ENCODE data around the gene HAUS7. TPM values are rescaled to one million over a fixed set of nuclear protein-coding genes. Genes with fewer than 3 reads are reported as not detected.

Gene HAUS7
- total RNA-seq, 1 donor from 2014 or later: 27.7 TPM

DNA sequence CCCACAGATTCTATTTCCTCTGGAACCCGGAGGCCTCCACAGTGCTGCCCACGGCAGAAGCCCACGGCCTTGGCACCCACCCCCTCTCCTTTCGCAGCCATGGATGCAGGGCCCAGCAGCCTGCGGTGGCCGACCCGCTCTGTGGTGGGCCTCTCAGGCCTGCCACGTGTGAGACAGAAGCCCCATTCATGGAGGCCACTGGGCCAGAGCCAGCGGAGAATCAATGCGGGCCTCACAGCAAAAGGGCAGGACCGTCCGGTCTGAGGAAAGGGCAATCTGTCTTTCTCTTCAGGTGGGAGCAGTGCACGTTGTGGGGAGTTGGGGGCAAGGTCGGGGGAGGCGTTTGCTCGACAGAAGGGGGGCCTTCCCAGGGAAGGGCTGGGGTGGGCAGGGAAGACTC lies 8.4 kb upstream of the HAUS7 start:
- DNase-seq (ENCODE audit: low spot score): no peak
- Mint-ChIP-seq H3K27ac (ENCODE audit: unreplicated experiment) (no peak overlapping the region), H3K9me3 (ENCODE audit: unreplicated experiment) (no peaks in the 10 kb centered on the region), H3K4me1 (ENCODE audit: unreplicated experiment) (peaks cover 19% of the 10 kb centered on the region), H3K36me3 (ENCODE audit: low read depth, unreplicated experiment) (no peaks in the 10 kb centered on the region), H3K27me3 (ENCODE audit: unreplicated experiment) (peaks cover 2% of the 10 kb centered on the region), H3K4me3 (ENCODE audit: unreplicated experiment) (no peak overlapping the region)
- TF ChIP-seq, protein P1, sequence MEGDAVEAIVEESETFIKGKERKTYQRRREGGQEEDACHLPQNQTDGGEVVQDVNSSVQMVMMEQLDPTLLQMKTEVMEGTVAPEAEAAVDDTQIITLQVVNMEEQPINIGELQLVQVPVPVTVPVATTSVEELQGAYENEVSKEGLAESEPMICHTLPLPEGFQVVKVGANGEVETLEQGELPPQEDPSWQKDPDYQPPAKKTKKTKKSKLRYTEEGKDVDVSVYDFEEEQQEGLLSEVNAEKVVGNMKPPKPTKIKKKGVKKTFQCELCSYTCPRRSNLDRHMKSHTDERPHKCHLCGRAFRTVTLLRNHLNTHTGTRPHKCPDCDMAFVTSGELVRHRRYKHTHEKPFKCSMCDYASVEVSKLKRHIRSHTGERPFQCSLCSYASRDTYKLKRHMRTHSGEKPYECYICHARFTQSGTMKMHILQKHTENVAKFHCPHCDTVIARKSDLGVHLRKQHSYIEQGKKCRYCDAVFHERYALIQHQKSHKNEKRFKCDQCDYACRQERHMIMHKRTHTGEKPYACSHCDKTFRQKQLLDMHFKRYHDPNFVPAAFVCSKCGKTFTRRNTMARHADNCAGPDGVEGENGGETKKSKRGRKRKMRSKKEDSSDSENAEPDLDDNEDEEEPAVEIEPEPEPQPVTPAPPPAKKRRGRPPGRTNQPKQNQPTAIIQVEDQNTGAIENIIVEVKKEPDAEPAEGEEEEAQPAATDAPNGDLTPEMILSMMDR (IDR thresholded peaks at IDR 0.05; ENCODE audit: unreplicated experiment): no peak

DNA sequence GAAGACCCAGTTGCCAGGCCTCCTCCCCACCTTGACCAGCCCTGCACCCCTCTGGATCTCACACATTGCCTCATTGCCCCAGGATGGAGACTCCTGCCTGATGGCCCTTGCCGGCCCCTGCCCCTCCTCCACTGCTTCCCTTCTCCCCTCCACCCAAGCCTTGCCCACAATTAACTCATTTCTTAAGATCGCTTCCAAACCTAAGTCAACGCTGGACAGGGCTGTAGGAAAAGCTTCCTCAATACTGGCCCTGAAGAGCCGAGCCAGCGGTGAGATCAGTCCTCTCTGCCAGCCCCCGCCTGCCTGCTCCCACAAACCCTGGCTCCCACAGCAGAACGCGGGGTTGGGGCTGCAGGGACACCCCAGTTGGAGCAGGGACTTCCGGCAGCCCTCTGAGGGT lies 7.5 kb upstream of the HAUS7 start:
- Mint-ChIP-seq H3K36me3 (ENCODE audit: low read depth, unreplicated experiment) (no peaks in the 10 kb centered on the region), H3K27ac (ENCODE audit: unreplicated experiment) (peak overlapping the region; percentile 18), H3K4me1 (ENCODE audit: unreplicated experiment) (peaks cover 22% of the 10 kb centered on the region), H3K4me3 (ENCODE audit: unreplicated experiment) (no peak overlapping the region), H3K9me3 (ENCODE audit: unreplicated experiment) (no peaks in the 10 kb centered on the region), H3K27me3 (ENCODE audit: unreplicated experiment) (peaks cover 2% of the 10 kb centered on the region)
- TF ChIP-seq, protein P1 (IDR thresholded peaks at IDR 0.05; ENCODE audit: unreplicated experiment): no peak
- DNase-seq (ENCODE audit: low spot score): no peak

DNA sequence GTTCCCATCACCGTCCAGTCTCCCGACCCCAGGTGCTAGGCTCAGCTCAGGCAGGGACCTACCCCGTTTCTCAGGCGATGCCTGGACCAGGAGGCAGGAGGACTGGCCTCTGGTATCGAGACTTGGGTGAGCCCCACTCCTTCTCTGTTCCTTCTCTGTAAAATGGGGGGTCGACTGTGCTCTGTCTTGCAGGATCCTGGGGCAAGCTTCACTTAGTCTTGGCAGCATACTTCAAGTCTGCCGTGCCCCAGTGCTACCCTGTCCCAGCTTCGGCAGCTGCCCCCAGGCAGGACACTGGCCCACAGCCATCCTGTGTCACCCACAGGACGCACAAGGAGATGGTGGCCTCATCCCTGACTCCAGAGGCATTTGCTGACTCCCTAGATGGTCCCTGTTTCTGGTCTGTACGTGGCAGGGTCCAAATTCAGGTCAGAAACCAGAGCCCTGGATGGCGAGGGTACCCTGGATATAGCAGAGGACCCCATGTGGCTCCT lies 7.0 kb upstream of the HAUS7 start:
- H3K9me3 Mint-ChIP-seq (ENCODE audit: unreplicated experiment): no peaks in the 10 kb centered on the region
- H3K27me3 Mint-ChIP-seq (ENCODE audit: unreplicated experiment): peaks cover 2% of the 10 kb centered on the region
- DNase-seq (ENCODE audit: low spot score): no peak
- H3K27ac Mint-ChIP-seq (ENCODE audit: unreplicated experiment): no peak overlapping the region
- H3K36me3 Mint-ChIP-seq (ENCODE audit: low read depth, unreplicated experiment): no peaks in the 10 kb centered on the region
- H3K4me3 Mint-ChIP-seq (ENCODE audit: unreplicated experiment): no peak overlapping the region
- TF ChIP-seq, protein P1 (IDR thresholded peaks at IDR 0.05; ENCODE audit: unreplicated experiment): no peak
- H3K4me1 Mint-ChIP-seq (ENCODE audit: unreplicated experiment): peaks cover 22% of the 10 kb centered on the region

DNA sequence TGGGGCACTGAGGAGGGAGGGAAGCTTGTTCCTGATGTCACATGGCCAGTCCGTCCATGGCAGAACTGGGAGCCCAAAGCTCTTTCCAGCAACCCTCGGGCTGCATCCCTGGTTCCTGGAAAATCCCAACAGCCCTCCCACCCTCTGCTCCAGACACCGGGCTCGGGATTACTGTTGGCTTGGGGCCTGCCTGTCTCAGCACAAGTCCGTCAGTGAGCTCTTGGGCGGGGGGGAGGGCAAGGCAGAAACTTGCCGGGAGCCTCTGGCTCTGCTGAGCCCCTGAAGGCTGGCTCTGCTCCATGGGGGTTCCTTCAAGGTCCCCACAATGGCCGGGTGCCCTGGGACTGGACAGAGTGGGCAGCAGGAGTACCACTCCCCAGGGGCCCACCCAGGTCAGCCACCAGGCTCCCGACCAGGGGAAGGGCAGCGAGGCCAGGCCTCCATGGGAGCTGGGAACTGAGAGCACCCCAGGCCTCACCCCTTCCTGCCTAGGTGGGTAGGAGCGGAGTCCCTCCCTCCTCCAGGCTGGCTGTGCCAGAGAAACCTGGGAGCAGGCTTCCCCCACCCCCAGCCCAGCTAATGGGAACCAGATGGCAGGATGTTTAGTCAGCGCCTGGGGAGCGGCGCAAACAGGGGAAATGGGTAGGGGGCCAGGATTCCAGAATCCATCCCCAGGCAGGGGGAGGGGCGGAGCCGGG lies 6.4 kb upstream of the HAUS7 start:
- no peaks in the 10 kb centered on the region for H3K36me3 Mint-ChIP-seq (ENCODE audit: low read depth, unreplicated experiment)
- H3K27me3 Mint-ChIP-seq (ENCODE audit: unreplicated experiment): peaks cover 5% of the 10 kb centered on the region
- no peak overlapping the region for H3K4me3 Mint-ChIP-seq (ENCODE audit: unreplicated experiment)
- no peaks in the 10 kb centered on the region for H3K9me3 Mint-ChIP-seq (ENCODE audit: unreplicated experiment)
- H3K27ac Mint-ChIP-seq (ENCODE audit: unreplicated experiment): no peak overlapping the region
- DNase-seq (ENCODE audit: low spot score): peak; percentile 30
- TF ChIP-seq, protein P1 (IDR thresholded peaks at IDR 0.05; ENCODE audit: unreplicated experiment): no peak
- peaks cover 22% of the 10 kb centered on the region for H3K4me1 Mint-ChIP-seq (ENCODE audit: unreplicated experiment)

DNA sequence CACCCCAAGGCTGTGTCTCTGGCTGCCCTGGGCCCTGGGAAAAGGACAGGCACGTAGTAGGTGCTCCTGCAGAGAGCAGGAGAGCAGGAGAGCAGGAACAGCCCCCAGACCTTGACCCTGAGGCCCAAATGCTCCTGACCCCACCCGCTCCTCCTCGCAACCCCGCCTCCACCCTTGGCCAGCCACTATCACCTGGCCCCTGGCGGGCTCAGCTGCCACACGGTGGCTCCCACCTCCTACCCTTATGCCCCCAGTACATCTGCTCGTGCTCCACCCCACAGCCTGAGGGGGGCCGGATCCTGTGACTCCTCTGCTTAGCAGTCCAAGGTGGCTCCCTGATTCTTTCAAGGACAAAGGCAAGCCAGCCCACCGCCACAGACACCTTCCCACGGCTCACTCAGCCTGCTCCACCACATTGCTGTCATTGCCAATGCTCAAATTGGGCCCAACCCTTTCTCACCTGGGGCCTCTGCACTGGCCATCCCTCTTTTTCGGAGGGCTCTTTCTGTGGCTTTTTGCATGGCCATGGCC lies 5.4 kb upstream of the HAUS7 start:
- Mint-ChIP-seq H3K27ac (ENCODE audit: unreplicated experiment) (no peak overlapping the region), H3K9me3 (ENCODE audit: unreplicated experiment) (no peaks in the 10 kb centered on the region), H3K27me3 (ENCODE audit: unreplicated experiment) (peaks cover 6% of the 10 kb centered on the region), H3K36me3 (ENCODE audit: low read depth, unreplicated experiment) (no peaks in the 10 kb centered on the region), H3K4me3 (ENCODE audit: unreplicated experiment) (no peak overlapping the region), H3K4me1 (ENCODE audit: unreplicated experiment) (peaks cover 22% of the 10 kb centered on the region)
- DNase-seq (ENCODE audit: low spot score): no peak
- TF ChIP-seq, protein P1 (IDR thresholded peaks at IDR 0.05; ENCODE audit: unreplicated experiment): no peak
